GM04503 (cell line): Measurements from ENCODE around the gene SMIM33.
"Not testable (repeated sequence)": the region's sequence is repeated elsewhere in the genome, so short reads cannot be mapped to it uniquely, and the experiment has no call there.

Experiments used
- DNase-seq: peaks from one replicate; pipeline ENCODE4 v3.0.0-alpha.2; 2012; ENCODE audit warnings: low read depth

Gene SMIM33

DNA sequence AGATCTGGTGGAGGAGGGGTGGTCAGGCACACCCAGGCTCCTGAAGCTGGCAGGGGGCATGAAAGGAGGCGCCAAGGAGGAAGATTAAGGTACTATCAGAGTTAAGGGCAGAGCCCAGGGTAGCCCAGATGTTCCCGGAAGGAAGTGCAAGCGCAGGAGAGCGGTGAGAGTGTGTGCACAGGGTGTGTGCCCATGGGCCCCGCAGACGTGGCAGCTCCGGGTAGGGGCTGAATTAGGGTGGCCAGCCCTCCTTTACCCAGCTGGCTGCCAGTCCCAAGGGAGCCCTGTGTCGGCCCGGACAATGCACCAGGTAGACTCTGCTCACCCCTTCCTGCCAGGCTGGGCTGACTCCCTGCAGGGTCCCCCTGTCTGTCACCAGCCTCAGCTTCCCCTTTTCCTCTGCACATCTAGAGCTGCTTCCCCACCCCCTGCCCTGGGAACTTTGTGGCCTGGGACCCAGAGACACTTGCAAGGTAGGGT lies at the start of gene SMIM33:
Gene SMIM33 (plus strand): TSS at position 184 of the 480 bp plus-strand sequence. CDS start 118 bp downstream, at position 302.
- no peak for DNase-seq

- DNase-seq: peak; percentile 27
Observed at GRCh38 chr5:139422307-139422893, 48.4 kb upstream of the SMIM33 start.

DNA sequence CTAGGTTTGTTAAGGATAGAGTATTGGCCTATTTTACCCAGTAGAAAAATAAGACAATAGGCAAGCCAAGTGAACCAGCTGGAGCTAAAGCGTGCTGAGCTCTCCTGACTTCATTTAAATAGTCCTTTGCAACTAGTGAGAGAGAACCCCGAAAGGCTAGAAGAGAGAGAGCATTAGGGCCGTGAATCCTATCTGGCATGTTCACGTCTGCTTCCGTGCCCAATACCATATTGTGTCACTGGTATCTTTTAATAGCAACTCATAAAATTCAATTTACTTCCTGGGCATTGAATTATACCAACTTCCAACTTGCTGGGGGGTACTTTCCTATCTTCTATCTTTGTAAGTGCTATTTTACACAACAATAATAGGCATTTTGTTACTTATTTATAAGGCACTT lies 45.3 kb upstream of the SMIM33 start:
- DNase-seq: no peak

DNA sequence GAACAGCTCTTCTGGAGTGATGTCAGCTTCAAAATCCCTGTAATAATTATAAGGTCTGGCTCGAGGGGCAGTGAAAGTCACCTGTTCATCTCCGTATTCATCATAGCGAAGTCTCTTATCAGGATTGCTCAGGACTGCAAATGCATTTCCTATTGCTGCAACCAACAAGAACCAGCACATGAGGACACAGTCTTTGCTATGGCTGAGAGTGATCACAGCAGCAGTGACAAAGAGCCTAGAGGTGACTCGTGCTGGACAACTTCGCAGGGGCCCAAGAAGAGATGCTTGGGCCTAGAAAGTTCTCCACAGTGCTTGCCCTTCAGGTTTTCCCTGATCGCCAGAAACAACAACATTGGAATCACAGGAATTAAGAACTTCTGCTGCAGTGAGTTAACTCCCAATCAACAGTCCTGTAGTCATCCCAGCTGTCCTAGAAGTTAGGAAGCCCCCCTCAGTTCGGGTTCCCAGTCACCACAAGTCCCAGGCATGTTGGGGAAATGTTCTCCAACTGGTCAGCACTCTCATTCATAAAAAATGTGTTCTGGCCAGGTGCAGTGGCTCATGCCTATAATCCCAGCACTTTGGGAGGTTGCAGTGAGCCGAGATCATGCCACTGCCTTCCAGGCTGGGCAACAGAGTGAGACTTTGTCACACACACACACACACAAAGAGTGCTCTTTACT lies 44.5 kb upstream of the SMIM33 start:
- DNase-seq: peak; percentile 57

GRCh38 chr5:139430015-139430414 lies 40.8 kb upstream of the SMIM33 start:
- no peak for DNase-seq

GRCh38 chr5:139431706-139432105 lies 39.1 kb upstream of the SMIM33 start:
- no peak for DNase-seq

GRCh38 chr5:139435676-139436075 lies 35.1 kb upstream of the SMIM33 start:
- DNase-seq: no peak

GRCh38 chr5:139438707-139439012 lies 32.1 kb upstream of the SMIM33 start:
- no peak for DNase-seq

- DNase-seq: peak; percentile 54
Observed at GRCh38 chr5:139439013-139439903, 31.5 kb upstream of the SMIM33 start, which contains the start of gene DNAJC18. Gene DNAJC18, minus strand, starts transcription at chr5:139439525. Its CDS starts 80 bp downstream, at chr5:139439445.

GRCh38 chr5:139440416-139440815 lies 30.4 kb upstream of the SMIM33 start:
- DNase-seq: not testable (repeated sequence)

GRCh38 chr5:139443831-139444453 lies 26.9 kb upstream of the SMIM33 start:
- peak; percentile 74 for DNase-seq

GRCh38 chr5:139445325-139446170 lies 25.3 kb upstream of the SMIM33 start:
- no peak for DNase-seq

DNA sequence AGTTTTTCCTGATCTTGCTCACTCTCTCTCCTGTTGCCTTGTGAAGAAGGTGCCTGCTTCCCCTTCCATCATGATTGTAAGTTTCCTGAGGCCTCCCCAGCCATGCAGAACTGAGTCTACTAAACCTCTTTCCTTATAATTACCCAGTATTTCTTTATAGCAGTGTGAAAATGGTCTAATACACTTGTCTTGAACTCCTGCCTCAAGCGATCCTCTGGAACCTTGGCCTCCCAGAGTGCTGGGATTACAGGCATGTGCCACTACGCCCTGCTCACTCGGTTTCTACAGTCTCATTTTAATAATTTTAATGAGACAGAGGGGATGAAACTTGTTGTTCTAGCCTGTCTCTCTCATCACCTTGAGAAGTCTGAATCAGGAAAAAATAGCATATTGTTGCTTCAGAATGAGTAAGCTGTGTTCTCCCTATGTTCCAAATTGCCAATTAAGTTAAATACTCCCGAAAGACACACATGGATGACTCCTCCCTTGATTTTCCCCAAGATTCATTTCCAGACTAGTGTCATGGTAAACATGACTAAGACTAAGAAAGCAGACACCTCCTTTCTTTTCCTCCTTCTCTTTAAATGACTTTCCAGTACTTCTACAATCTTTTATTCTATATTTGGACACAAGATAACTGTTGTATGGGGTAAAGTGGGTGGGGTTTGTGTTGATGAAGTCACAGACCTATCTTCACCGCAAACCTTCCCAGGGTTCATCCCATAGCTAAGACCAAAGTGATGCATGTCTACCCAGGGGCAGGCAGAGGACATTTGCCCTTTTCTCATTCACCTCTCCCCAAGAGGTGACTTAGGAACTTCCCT lies 23.6 kb upstream of the SMIM33 start:
- DNase-seq: no peak

DNA sequence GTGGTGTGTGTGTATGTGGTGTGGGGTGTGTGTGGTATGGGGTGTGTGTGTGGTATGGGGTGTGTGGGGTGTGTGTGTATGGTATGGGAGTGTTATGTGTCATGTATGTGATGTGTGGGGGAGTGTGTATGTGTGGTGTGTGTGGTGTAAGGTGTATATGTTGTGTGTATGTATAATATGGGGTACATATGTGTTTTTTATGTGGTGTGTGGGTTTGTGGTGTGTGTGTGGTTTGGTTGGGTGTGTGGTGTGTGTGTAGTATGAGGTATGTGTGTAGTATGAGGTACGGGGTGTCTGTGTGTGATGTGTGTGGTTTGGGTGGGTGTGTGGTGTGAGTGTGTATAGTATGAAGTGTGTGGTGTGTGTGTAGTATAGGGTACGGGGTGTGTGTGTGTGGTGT lies 19.6 kb upstream of the SMIM33 start:
- DNase-seq: no peak

DNA sequence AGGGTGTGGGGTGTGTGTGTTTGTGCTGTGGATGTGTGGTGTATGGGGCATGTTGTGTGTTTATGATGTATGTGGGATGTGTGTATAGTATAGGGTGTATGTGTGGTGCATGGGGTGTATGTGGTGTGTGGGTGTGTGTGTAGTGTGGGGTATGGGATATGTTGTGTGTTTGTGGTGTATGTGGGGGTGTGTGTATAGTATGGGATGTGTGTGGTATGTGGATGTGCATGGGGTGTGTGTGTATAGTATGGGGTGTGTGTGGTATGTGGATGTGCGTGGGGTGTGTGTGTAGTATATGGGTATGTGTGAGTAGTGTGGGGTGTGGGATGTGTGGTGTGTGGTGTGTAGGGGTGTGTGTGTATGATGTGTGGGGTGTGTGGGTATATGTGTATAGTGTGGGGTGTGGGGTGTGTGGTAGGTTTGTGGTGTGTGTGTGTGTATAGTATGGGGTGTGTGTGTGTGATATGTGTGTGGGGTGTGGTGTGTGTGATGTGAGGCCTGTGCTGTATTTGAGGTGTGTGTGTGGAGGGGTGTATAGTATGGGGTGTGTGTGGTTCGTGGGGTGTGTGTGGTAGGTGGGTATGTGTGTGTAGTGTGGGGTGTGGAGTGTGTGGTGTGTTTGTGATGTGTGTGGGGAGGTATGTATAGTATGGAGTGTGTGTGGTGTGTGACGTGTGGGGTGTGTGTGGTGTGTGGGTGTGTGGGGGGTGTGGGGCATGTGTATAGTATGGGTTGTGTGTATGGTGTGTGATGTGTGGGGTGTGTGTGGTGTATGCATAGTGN lies 18.7 kb upstream of the SMIM33 start:
- DNase-seq: no peak

DNA sequence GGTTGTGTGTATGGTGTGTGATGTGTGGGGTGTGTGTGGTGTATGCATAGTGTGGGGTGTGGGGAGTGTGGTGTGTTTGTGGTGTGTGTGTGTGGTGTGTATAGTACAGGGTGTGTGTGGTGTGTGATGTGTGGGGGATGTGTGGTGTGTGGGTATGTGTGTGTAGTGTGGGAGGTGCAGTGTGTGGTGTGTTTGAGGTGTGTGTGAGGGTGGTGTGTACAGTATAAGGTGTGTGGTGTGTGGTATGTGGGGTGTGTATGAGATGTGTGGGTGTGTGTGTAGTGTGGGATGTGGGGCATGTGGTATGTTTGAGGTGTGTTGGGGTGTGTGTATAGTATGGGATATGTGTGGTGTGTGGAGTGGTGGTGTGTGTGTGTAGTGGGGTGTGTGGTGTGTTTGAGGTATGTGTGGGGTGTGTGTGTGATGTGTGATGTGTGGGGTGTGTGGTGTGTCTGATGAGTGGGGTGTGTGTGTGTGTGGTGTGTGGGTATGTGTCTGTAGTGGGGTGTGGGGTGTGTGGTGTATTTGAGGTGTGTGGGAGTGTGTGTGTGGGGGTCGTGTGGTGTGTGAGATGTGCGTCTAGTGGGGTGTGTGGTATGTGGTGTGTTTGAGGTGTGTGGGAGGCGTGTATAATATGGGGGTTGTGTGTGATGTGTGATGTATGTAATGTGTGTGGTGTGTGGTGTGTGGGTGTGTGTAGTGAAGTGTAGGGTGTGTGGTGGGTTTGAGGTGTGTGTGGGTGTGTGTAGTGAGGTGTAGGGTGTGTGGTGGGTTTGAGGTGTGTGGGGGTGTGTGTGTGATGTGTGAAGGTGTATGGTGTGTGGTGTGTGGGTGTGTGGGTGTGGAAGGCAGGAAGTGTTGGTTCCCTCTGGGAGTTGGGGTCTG lies 16.9 kb upstream of the SMIM33 start:
- no peak for DNase-seq

- DNase-seq: no peak
Observed at GRCh38 chr5:139454568-139455290, 16.1 kb upstream of the SMIM33 start.

GRCh38 chr5:139456776-139457175 lies 14.0 kb upstream of the SMIM33 start:
- DNase-seq: no peak
